ENCODE results near the gene ARFGEF2. TPM values are rescaled to one million over a fixed set of nuclear protein-coding genes. Genes with fewer than 3 reads are reported as not detected.

ARFGEF2 gene
- total RNA-seq, 4 donors from 2014 or later: 25.6 to 41.0 (median 33.5) TPM

DNA sequence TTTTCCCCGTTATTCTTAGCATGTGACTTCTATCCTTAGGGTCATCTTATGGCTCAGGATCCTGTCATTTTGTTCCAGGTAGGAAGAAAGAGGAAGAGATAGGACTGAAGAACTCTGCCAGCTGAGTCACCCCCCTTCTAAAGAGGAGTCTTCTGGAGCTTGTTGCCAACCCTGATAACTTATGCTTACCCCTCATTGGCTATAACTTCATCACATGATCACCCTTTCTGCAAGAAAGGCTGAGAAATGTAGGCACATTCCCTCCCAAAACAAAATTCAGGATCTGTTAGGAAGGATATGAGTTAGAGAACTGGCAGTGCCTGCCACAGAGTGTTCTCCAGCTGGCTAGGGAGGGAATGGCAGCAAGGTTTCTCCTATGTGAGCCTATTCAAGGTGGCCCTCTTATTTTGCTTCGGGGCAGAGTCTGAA is 35.6 kb downstream of the ARFGEF2 start:
- Histone ChIP-seq H3K27ac (peak overlapping the region in 1 of 4 donors; percentile 15), H3K4me3 (no peak overlapping the region), H3K4me1 (no peaks in the 10 kb centered on the region), H3K27me3 (no peaks in the 10 kb centered on the region), H3K9me3 (no peaks in the 10 kb centered on the region), H3K36me3 (peaks cover 0 to 67% of the 10 kb centered on the region in 2 donors)
- no peak for ATAC-seq
- intact Hi-C loops (cut with DNase I; ENCODE audit: low total_unique reads): no loop called here
- in situ Hi-C loops (cut with MboI; ENCODE audit: low sequenced_read_pairs in 4 of 4): no loop called here
- no peak for DNase-seq
- TF ChIP-seq CTCF (IDR thresholded peaks at IDR 0.05 in 4 of 5, conservative IDR thresholded peaks at IDR 0.05 in 1 of 5): no peak
- TF ChIP-seq POLR2A (IDR thresholded peaks at IDR 0.05): no peak

DNA sequence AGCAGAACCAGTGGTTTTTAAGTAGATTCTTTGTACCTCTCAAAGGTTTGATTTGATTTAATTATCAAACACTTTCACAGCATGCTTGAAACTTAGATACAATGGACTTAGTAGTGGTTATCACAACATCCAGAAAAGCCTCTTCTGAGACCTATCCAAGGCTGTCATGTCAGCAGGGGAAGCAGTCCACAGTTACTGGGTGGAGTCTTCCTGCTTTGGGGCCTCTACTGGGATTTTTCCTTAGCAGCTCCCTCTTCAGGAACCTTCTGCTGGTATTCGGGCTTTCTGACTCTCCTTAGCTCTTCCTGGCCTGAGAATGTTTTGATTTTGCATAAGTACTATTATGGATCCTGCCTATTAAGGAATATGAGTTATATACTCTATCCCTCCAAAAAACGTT is 36.0 kb downstream of the ARFGEF2 start:
- in situ Hi-C loops (cut with MboI; ENCODE audit: low sequenced_read_pairs in 4 of 4): no loop called here
- intact Hi-C loops (cut with DNase I; ENCODE audit: low total_unique reads): no loop called here
- Histone ChIP-seq H3K27ac (peak overlapping the region in 1 of 4 donors; percentile 15), H3K4me1 (no peaks in the 10 kb centered on the region), H3K9me3 (no peaks in the 10 kb centered on the region), H3K4me3 (no peak overlapping the region), H3K36me3 (peaks cover 0 to 63% of the 10 kb centered on the region in 2 donors), H3K27me3 (no peaks in the 10 kb centered on the region)
- no peak for DNase-seq
- TF ChIP-seq CTCF (IDR thresholded peaks at IDR 0.05 in 4 of 5, conservative IDR thresholded peaks at IDR 0.05 in 1 of 5): no peak
- no peak for TF ChIP-seq POLR2A (IDR thresholded peaks at IDR 0.05)
- ATAC-seq: no peak

- intact Hi-C loops (cut with DNase I; ENCODE audit: low total_unique reads): no loop called here
- TF ChIP-seq POLR2A (IDR thresholded peaks at IDR 0.05) (no peak), CTCF (IDR thresholded peaks at IDR 0.05 in 4 of 5, conservative IDR thresholded peaks at IDR 0.05 in 1 of 5) (no peak)
- no peak for DNase-seq
- no peak overlapping the region for H3K4me3 ChIP-seq
- H3K36me3 ChIP-seq: peaks cover 0 to 53% of the 10 kb centered on the region in 2 donors
- no peak overlapping the region for H3K27ac ChIP-seq
- H3K27me3 ChIP-seq: no peaks in the 10 kb centered on the region
- H3K9me3 ChIP-seq: no peaks in the 10 kb centered on the region
- ATAC-seq: no peak
- in situ Hi-C loops (cut with MboI; ENCODE audit: low sequenced_read_pairs in 4 of 4): no loop called here
- H3K4me1 ChIP-seq: no peaks in the 10 kb centered on the region
Measured at GRCh38 chr20:48958743-48959142, 37.2 kb downstream of the ARFGEF2 start.

DNA sequence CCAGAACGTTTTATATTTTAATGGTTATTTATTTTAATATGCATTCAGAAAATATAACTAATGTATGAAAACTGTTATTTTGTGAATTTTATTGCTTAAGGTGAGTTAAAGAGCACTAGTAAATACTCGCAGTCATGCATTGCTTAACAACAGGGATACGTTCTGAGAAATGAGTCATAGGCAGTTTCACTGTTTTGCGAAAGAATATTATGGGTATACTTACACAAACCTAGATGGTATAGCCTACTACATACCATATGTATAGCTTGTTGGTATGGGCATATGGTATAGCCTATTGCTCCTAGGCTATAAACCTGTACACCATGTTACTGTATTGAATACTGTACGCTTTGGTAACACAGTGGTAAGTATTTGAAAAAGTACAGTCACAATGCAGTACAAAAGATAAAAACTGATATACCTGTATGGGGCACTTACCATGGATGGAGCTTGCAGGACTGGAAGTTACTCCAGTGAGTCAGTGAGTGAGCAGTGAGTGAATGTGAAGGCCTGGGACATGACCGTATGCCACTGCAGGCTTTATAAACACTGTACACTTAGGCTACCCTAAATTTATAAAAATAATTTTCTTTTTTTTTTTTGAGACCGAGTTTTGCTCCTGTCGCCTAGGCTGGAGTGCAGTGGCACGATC is 38.5 kb downstream of the ARFGEF2 start:
- Histone ChIP-seq H3K36me3 (peaks cover 0 to 50% of the 10 kb centered on the region in 2 donors), H3K4me3 (no peak overlapping the region), H3K27me3 (no peaks in the 10 kb centered on the region), H3K27ac (no peak overlapping the region), H3K4me1 (no peaks in the 10 kb centered on the region), H3K9me3 (no peaks in the 10 kb centered on the region)
- ATAC-seq (no peak), DNase-seq (no peak)
- intact Hi-C loops (cut with DNase I; ENCODE audit: low total_unique reads) (no loop called here), in situ Hi-C loops (cut with MboI; ENCODE audit: low sequenced_read_pairs in 4 of 4) (no loop called here)
- TF ChIP-seq CTCF (IDR thresholded peaks at IDR 0.05 in 4 of 5, conservative IDR thresholded peaks at IDR 0.05 in 1 of 5): no peak

DNA sequence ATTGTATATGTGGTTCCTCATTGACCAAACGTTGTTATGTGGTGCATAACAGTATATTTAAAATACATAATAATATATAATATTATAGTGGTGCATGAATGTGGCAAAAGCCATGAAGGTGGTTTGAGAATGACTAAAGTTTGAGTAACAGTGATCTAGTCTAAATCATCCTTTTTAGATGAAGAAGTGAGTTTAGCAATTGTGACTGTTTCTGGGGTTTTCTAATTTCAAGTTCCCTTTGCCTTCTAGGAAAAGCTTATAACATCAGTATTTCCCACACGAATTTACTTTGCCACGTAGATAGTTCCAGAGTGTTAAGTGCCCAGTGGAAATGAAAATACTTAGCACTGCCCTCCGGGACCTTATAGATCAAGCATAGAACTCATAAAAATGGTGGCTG is 40.9 kb downstream of the ARFGEF2 start:
- Histone ChIP-seq H3K36me3 (peaks cover 0 to 49% of the 10 kb centered on the region in 2 donors), H3K9me3 (no peaks in the 10 kb centered on the region), H3K4me1 (no peaks in the 10 kb centered on the region), H3K4me3 (no peak overlapping the region), H3K27ac (no peak overlapping the region), H3K27me3 (no peaks in the 10 kb centered on the region)
- ATAC-seq: no peak
- TF ChIP-seq POLR2A (IDR thresholded peaks at IDR 0.05) (no peak), CTCF (IDR thresholded peaks at IDR 0.05 in 4 of 5, conservative IDR thresholded peaks at IDR 0.05 in 1 of 5) (no peak)
- in situ Hi-C loops (cut with MboI; ENCODE audit: low sequenced_read_pairs in 4 of 4): no loop called here
- intact Hi-C loops (cut with DNase I; ENCODE audit: low total_unique reads): no loop called here
- no peak for DNase-seq

Data from gastrocnemius medialis (tissue), 4 donors.